GM19468 (cell line): ENCODE data around the gene DLG1.

Experiments used
- ATAC-seq: cut with Tn5 transposase; IDR thresholded peaks from one replicate; pipeline ENCODE4 v1.9.1; 2021; ENCODE audit warnings: mild to moderate bottlenecking, moderate library complexity, moderate number of reproducible peaks; ENCODE audit not compliant: unreplicated experiment; ENCODE audit errors: extremely low read depth

The DLG1 gene

GRCh38 chr3:197320582-197320981 is 22.2 kb upstream of the DLG1 start:
- ATAC-seq = no peak

- ATAC-seq = no peak
Observed at GRCh38 chr3:197317250-197317963, 19.0 kb upstream of the DLG1 start.

- ATAC-seq = no peak
Observed at GRCh38 chr3:197312431-197312830, 14.0 kb upstream of the DLG1 start.

GRCh38 chr3:197311591-197311990 is 13.2 kb upstream of the DLG1 start:
- no peak for ATAC-seq

- ATAC-seq = no peak
Observed at GRCh38 chr3:197309528-197310361, 11.3 kb upstream of the DLG1 start.

GRCh38 chr3:197308591-197308990 is 10.2 kb upstream of the DLG1 start:
- ATAC-seq = no peak

GRCh38 chr3:197306374-197307086 is 8.1 kb upstream of the DLG1 start:
- ATAC-seq = no peak

GRCh38 chr3:197305854-197306253 is 7.4 kb upstream of the DLG1 start:
- peak; percentile 86 for ATAC-seq

- ATAC-seq = no peak
Observed at GRCh38 chr3:197303452-197303851, 5.0 kb upstream of the DLG1 start.

GRCh38 chr3:197302696-197303341 is 4.4 kb upstream of the DLG1 start:
- no peak for ATAC-seq

- ATAC-seq = no peak
Observed at GRCh38 chr3:197302033-197302432, 3.6 kb upstream of the DLG1 start.

- no peak for ATAC-seq
Observed at GRCh38 chr3:197300361-197300760, 1.9 kb upstream of the DLG1 start.

GRCh38 chr3:197298945-197299854 is 788 bp upstream of the DLG1 start:
- no peak for ATAC-seq

GRCh38 chr3:197297476-197298340 is 704 bp downstream of the DLG1 start:
- peak; percentile 37 for ATAC-seq

GRCh38 chr3:197297002-197297401 is 1.4 kb downstream of the DLG1 start:
- ATAC-seq = no peak

- no peak for ATAC-seq
Observed at GRCh38 chr3:197296545-197296944, 1.9 kb downstream of the DLG1 start.

- ATAC-seq = no peak
Observed at GRCh38 chr3:197295871-197296270, 2.5 kb downstream of the DLG1 start.

- ATAC-seq = no peak
Observed at GRCh38 chr3:197293605-197294237, 4.7 kb downstream of the DLG1 start.
